Measurements from ENCODE around the gene SLC22A31. TPM values are rescaled to one million over a fixed set of nuclear protein-coding genes. Genes with fewer than 3 reads are reported as not detected.
A peak's percentile ranks its signal among the peaks of the same experiment; 100 is the strongest.

The SLC22A31 gene
- total and polyA plus RNA-seq, 9 of the 15 experiments (the other 6 are each of a cell fraction or from before 2014, with no cell fraction given), result 0.29 to 2.2 (median 0.47) TPM; not detected in 3

DNA sequence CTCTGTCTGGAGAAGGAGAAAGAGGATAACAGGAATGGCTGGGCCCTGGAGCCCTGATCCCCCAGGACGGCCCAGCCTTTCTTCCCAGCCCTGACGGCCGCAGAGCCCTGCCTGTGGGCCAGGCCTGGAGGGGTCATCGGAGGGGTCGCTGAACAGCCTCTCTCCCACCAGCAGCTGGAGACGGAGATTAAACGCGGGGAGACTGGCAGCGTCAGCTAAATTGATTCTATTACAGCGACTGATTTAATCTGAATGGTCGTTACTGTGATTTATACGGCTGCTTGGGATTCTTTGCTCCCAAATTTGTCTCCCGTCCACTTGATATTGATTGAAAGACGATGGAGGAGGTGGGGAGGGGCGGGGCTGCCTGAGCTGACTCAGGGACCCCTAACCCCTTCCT is 35.9 kb downstream of the SLC22A31 start (continued):
- TF ChIP-seq CLOCK (CRISPR knock-in tag; IDR thresholded peaks at IDR 0.05; ENCODE audit: borderline replicate concordance) (no peak), MAFG (tag; conservative IDR thresholded peaks at IDR 0.05) (no peak), ZNF695 (CRISPR knock-in tag; IDR thresholded peaks at IDR 0.05) (no peak), GATA2 (CRISPR knock-in tag; IDR thresholded peaks at IDR 0.05) (peak; percentile 50; the same call in 1 of the 2 replicates), SFPQ (IDR thresholded peaks at IDR 0.05; ENCODE audit: low read depth, low read length) (no peak), STAT5A (IDR thresholded peaks at IDR 0.05; ENCODE audit: borderline replicate concordance, low read length) (0 out of 2 replicates have a peak, but pooled peaks have one; percentile 40), EP300 (IDR thresholded peaks at IDR 0.05; ENCODE audit: low read length) (peak; percentile 27; the same call in 1 of the 2 replicates), NFIC (IDR thresholded peaks at IDR 0.05) (peak; percentile 55), ZBTB7A (IDR thresholded peaks at IDR 0.05; ENCODE audit: borderline replicate concordance, control insufficient read depth, low read depth, low read length) (peak; percentile 47), ZNF316 (IDR thresholded peaks at IDR 0.05) (peak; percentile 18; the same call in 1 of the 2 replicates), ZBTB5 (IDR thresholded peaks at IDR 0.05) (no peak), TEAD4 (IDR thresholded peaks at IDR 0.05; ENCODE audit: low read length) (peak; percentile 83), TEAD4 (CRISPR knock-in tag; IDR thresholded peaks at IDR 0.05; ENCODE audit: borderline replicate concordance) (no peak), ETV1 (tag; conservative IDR thresholded peaks at IDR 0.05; ENCODE audit: low read depth) (no peak), PTTG1 (tag; IDR thresholded peaks at IDR 0.05; ENCODE audit: low read depth) (no peak), CBFA2T3 (IDR thresholded peaks at IDR 0.05) (peak; percentile 91), KLF16 (IDR thresholded peaks at IDR 0.05) (peak; percentile 48; the same call in 1 of the 2 replicates), CBFA2T2 (conservative IDR thresholded peaks at IDR 0.05) (peak; percentile 85), ZNF561 (CRISPR knock-in tag; conservative IDR thresholded peaks at IDR 0.05) (no peak)
- TF ChIP-seq, protein P1, sequence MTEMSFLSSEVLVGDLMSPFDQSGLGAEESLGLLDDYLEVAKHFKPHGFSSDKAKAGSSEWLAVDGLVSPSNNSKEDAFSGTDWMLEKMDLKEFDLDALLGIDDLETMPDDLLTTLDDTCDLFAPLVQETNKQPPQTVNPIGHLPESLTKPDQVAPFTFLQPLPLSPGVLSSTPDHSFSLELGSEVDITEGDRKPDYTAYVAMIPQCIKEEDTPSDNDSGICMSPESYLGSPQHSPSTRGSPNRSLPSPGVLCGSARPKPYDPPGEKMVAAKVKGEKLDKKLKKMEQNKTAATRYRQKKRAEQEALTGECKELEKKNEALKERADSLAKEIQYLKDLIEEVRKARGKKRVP (CRISPR knock-in tag; IDR thresholded peaks at IDR 0.05), result no peak
- TF ChIP-seq, protein P2, sequence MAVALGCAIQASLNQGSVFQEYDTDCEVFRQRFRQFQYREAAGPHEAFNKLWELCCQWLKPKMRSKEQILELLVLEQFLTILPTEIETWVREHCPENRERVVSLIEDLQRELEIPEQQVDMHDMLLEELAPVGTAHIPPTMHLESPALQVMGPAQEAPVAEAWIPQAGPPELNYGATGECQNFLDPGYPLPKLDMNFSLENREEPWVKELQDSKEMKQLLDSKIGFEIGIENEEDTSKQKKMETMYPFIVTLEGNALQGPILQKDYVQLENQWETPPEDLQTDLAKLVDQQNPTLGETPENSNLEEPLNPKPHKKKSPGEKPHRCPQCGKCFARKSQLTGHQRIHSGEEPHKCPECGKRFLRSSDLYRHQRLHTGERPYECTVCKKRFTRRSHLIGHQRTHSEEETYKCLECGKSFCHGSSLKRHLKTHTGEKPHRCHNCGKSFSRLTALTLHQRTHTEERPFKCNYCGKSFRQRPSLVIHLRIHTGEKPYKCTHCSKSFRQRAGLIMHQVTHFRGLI (CRISPR knock-in tag; IDR thresholded peaks at IDR 0.05), result no peak
